GM19455 (cell line): Measurements from ENCODE around the gene GBP2.
"Not testable (repeated sequence)": the region's sequence is repeated elsewhere in the genome, so short reads cannot be mapped to it uniquely, and the experiment has no call there.

Source experiments
- ATAC-seq: cut with Tn5 transposase; IDR thresholded peaks from one replicate; pipeline ENCODE4 v1.9.1; 2021; ENCODE audit not compliant: unreplicated experiment

The GBP2 gene

GRCh38 chr1:89125913-89126580 is at the start of gene GBP2:
TSS of gene GBP2 (minus strand) at chr1:89126114. CDS start at chr1:89121966, 4,148 bp downstream.
- peak; percentile 56 for ATAC-seq

GRCh38 chr1:89174491-89174890 is 48.6 kb upstream of the GBP2 start:
- ATAC-seq = no peak

GRCh38 chr1:89172468-89173143 is 46.7 kb upstream of the GBP2 start:
- no peak for ATAC-seq

GRCh38 chr1:89171067-89171438 is 45.1 kb upstream of the GBP2 start:
- no peak for ATAC-seq

GRCh38 chr1:89170170-89171066 is 44.5 kb upstream of the GBP2 start:
- no peak for ATAC-seq

GRCh38 chr1:89169166-89169565 is 43.3 kb upstream of the GBP2 start:
- ATAC-seq = no peak

GRCh38 chr1:89167590-89168230 is 41.8 kb upstream of the GBP2 start:
- no peak for ATAC-seq

GRCh38 chr1:89166705-89167104 is 40.8 kb upstream of the GBP2 start:
- ATAC-seq = no peak

- ATAC-seq = no peak
Measured at GRCh38 chr1:89165811-89166210, 39.9 kb upstream of the GBP2 start.

GRCh38 chr1:89151047-89151446 is 25.1 kb upstream of the GBP2 start:
- ATAC-seq = no peak

GRCh38 chr1:89149976-89150375 is 24.1 kb upstream of the GBP2 start:
- ATAC-seq = no peak

- ATAC-seq = no peak
Measured at GRCh38 chr1:89149229-89149628, 23.3 kb upstream of the GBP2 start.

- ATAC-seq = no peak
Measured at GRCh38 chr1:89147678-89148658, 22.1 kb upstream of the GBP2 start.

GRCh38 chr1:89146721-89147120 is 20.8 kb upstream of the GBP2 start:
- no peak for ATAC-seq

GRCh38 chr1:89143484-89143883 is 17.6 kb upstream of the GBP2 start:
- ATAC-seq = no peak

GRCh38 chr1:89142160-89142559 is 16.2 kb upstream of the GBP2 start:
- ATAC-seq = no peak

- ATAC-seq = no peak
Measured at GRCh38 chr1:89133747-89134146, 7.8 kb upstream of the GBP2 start.

GRCh38 chr1:89130716-89131115 is 4.8 kb upstream of the GBP2 start:
- no peak for ATAC-seq

GRCh38 chr1:89129911-89130310 is 4.0 kb upstream of the GBP2 start:
- ATAC-seq = no peak

GRCh38 chr1:89128003-89128458 is 2.1 kb upstream of the GBP2 start:
- not testable (repeated sequence) for ATAC-seq
